HG02884 (cell line): Measurements from ENCODE around the gene BST1.

Experiments
- ATAC-seq: cut with Tn5 transposase; IDR thresholded peaks from one replicate; pipeline ENCODE4 v1.9.1; 2021; ENCODE audit warnings: mild to moderate bottlenecking, moderate library complexity; ENCODE audit not compliant: unreplicated experiment

The BST1 gene

DNA sequence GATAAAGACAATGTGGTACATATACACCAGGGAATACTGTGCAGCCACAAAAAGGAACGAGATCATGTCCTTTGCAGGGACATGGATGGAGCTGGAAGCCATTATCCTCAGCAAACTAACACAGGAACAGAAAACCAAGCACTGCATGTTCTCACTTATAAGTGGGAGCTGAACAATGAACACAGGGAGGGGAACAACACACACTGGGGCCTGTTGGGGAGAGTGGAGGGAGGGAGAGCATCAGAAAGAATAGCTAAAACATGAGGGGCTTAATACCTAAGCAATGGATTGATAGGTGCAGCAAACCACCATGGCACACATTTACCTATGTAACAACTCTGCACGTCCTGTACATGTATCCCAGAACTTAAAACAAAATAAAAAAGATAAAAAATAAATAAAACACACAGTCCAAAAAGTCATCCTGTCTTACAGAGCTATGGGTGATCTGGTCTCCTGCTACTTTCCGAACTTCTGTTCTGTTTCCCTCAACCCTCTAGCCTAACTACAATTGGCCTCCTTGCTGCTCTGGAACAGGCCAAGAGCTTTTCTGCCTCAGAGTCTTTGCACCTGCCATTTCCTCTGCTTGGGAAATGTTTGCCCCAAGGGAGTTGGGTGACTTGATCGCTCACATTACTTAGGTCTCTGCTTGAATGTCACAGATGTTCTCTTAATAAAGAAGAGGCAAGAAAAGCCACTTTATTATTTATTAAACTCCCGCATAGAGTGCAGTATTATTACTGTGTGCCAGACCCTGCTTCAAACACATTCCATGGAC lies 74.2 kb downstream of the BST1 start:
- no peak for ATAC-seq

DNA sequence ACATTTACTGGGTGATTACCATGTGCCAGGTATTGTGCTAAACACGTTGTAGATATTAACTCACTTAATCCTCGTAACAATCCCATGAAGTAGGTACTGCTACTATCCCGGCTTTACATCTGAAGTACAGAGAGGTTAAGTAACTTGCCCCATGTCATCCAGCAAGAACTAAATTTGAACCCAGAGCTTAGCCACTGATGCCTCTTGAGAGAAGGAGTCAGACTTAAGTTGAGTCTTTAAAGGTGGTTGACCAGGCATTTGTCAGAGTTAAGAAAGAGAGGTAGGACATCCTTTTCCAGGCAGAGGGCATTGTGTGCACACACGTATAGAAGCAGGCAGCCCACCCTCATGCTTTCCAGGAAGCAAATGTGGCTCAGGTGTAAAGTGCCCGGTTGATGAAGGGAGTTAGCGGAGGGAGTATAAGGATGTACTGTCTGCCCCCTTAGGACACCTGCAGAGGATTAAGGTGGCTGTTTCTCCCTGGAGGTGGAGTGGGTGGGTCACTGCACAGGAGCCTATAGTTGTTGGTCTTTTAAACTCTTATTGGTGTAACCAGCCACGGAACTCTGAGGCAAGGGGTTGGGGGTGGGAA lies 74.9 kb downstream of the BST1 start:
- ATAC-seq = no peak

DNA sequence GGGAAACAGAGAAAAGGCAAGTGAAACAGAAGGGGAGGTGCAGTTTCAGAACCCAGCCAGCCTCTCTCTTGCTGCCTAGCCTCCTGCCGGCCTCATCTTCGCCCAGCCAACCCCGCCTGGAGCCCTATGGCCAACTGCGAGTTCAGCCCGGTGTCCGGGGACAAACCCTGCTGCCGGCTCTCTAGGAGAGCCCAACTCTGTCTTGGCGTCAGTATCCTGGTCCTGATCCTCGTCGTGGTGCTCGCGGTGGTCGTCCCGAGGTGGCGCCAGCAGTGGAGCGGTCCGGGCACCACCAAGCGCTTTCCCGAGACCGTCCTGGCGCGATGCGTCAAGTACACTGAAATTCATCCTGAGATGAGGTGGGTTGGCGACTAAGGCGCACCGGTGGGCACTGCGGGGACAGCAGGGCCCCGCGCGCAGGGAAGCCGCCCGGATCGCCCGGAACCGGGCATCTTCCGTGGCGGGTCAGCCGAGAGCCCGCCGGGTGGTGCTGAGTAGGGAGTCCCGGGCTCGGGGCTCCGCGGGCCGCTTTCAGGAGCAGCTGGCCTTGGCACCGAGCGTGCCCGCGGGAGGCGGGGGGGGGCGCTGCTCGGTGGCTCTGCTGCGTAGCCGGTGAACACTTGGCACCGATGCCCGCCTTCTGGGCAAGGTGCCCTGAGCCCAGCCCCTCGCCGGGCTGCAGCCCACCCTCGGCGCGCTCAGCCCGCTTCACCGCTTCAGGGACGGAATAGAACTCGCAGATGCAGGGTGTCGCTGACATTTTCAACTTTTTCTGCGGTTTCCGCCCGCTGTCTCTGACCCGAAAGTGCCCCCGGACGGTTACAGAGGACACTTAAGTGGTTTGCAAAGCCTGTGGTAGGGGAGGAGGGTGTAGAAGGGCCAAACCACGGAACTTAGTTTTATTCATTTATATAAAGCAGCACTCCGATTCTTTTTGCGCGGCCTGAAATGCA lies 75.7 kb downstream of the BST1 start, which contains the start of gene CD38:
Gene CD38, plus strand, starts transcription at position 40 of the 953 bp plus-strand sequence. Its CDS starts 87 bp downstream, at position 127.
- peak; percentile 71 for ATAC-seq

DNA sequence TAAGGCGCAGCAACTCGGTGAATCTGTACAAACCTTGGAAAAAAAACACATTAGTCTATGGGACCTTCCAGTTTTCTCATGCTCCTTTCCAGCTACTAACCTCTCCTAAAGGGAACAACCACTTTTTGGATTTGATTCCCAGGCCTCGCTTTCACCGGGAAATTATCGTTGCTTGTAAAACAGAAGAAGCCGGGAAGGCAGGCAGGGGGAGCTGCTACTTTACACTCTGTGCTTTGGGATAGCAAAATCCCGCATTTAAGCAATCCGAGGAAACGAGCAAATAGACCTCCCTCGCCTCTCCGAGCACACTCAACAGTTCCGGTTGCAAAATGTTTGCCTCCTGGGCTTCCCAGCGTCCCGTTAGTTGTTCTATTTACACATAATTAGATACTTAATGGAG lies 76.4 kb downstream of the BST1 start:
- no peak for ATAC-seq

DNA sequence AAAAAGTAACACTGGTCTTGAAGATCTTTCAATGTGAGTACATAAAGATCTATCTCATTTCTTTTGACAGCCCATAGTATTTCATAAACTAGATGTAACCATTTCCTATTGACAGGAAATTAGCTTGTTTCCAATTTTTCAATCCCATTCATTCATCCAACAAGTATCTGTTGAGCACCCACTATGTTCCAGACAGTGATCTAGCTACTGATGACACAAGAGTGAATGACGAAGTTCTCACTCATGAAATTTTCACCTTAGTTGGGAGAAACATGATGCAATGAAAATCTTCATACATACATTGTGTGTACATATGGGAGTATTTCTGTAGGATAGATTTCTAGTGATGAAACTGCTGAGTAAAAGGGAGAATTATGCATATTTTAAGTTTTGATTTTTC lies 76.9 kb downstream of the BST1 start:
- ATAC-seq = no peak

DNA sequence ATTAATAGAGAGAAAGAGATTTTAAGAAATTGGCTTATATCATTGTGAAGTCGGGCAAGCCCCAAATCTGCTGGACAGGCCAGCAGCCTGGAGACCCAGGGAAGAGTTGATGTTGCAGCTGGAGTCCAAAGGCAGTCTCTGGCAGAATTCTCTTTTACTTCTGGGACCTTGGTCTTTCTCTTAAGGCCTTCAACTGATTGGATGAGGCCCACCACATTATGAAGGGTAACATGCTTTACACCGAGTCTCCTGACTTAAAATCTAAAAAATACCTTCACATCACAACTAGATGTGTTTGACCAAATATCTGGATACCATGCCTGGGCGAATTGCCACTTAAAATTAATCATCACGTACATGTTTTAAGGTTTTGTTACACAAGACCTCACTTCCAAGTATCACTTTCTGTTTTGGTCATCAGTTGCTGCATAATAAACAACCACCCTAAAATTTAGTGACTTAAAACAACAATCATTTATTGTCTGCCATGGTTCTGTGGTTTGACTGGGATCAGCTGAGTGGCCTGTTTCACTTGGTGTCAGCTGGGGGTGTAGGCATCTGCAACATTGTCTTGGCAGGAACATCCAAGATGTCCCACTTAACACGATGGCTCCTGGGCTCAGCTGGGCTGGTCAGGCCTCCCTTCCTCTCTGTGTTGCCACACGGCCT lies 78.7 kb downstream of the BST1 start:
- ATAC-seq = peak; percentile 22
